ENCODE data around the gene TEAD3. TPM values are rescaled to one million over a fixed set of nuclear protein-coding genes. Genes with fewer than 3 reads are reported as not detected.

The TEAD3 gene
- total and polyA plus RNA-seq, 7 donors: 14.4 to 95.8 (median 50.4) TPM

DNA sequence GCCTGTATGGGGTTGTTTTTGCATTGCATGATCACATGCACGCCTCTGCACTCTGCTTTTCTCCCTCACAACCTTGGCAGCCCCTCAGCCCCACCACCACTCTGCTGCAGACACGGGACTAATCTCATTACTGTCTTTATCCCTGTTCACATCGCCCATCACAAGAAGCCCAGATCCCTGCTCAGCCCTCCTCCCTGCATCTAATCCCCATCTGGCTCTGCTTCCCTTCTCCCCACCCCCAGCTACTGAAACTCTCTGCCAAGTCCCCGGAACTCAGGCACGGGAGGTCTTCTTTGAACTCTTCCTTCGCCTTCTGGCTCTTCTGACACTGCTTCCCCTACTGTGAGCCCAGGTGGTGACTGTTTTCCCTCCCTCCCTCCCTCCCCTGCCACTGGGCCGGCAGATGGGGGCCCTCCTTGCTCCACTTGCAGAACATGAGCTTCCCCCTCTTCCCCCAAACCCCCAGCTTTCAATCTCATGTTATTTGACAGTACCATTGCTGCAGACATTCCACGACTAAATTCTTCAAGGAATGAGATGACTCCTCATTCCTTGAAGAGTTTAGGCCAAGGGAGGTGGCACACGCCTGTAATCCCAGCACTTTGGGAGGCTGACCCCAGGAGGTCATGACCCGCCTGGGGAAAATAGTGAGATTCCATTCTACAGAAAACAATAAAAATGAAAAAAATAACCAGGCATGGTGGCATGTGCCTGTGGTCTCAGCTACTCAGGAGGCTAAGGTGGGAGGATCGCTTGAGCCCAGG, 37.7 kb upstream of the TEAD3 start:
- H3K27me3 ChIP-seq: no peaks in the 10 kb centered on the region
- no peak overlapping the region for H3K27ac ChIP-seq
- WGBS, 2 donors: 42 to 71% methylated on average over 11 of the region's 11 CpGs
- no peak for TF ChIP-seq POLR2AphosphoS5 (IDR thresholded peaks at IDR 0.05)
- H3K9me3 ChIP-seq: no peaks in the 10 kb centered on the region
- intact Hi-C loops (cut with DNase I): no loop called here
- H3K4me3 ChIP-seq: no peak overlapping the region
- H3K36me3 ChIP-seq: no peaks in the 10 kb centered on the region
- peaks cover 0 to 8% (median 4%) of the 10 kb centered on the region in 4 donors for H3K4me1 ChIP-seq
- DNase-seq: no peak

DNA sequence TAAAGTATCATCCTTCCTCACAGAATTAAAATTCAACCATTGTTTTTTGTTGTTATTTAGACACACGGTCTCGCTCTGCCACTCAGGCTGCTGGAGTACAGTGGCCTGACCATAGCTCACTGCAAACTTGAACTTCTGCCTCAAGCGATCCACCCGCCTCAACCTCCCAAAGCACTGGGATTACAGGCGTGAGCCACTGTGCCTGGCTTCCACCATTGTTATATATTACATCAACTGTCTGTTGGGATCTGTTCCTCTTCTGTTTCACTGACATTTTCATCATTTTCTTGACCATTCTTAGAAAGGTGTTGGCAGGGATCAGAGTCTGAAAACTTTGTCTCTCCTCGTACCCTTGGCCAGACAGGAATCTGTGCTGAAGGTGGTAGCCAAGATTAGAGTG, 37.1 kb upstream of the TEAD3 start:
- WGBS, 2 donors: 71 to 81% methylated on average over 6 of the region's 6 CpGs
- TF ChIP-seq EP300 (IDR thresholded peaks at IDR 0.05) (no peak), POLR2A (IDR thresholded peaks at IDR 0.05) (no peak), POLR2AphosphoS5 (IDR thresholded peaks at IDR 0.05) (no peak)
- TF ChIP-seq, protein P1, sequence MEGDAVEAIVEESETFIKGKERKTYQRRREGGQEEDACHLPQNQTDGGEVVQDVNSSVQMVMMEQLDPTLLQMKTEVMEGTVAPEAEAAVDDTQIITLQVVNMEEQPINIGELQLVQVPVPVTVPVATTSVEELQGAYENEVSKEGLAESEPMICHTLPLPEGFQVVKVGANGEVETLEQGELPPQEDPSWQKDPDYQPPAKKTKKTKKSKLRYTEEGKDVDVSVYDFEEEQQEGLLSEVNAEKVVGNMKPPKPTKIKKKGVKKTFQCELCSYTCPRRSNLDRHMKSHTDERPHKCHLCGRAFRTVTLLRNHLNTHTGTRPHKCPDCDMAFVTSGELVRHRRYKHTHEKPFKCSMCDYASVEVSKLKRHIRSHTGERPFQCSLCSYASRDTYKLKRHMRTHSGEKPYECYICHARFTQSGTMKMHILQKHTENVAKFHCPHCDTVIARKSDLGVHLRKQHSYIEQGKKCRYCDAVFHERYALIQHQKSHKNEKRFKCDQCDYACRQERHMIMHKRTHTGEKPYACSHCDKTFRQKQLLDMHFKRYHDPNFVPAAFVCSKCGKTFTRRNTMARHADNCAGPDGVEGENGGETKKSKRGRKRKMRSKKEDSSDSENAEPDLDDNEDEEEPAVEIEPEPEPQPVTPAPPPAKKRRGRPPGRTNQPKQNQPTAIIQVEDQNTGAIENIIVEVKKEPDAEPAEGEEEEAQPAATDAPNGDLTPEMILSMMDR (IDR thresholded peaks at IDR 0.05): no peak
- Histone ChIP-seq H3K27ac (no peak overlapping the region), H3K9me3 (no peaks in the 10 kb centered on the region), H3K4me1 (peaks cover 0 to 8% (median 4%) of the 10 kb centered on the region in 4 donors), H3K36me3 (no peaks in the 10 kb centered on the region), H3K4me3 (no peak overlapping the region), H3K27me3 (no peaks in the 10 kb centered on the region)
- DNase-seq: no peak
- intact Hi-C loops (cut with DNase I): no loop called here

DNA sequence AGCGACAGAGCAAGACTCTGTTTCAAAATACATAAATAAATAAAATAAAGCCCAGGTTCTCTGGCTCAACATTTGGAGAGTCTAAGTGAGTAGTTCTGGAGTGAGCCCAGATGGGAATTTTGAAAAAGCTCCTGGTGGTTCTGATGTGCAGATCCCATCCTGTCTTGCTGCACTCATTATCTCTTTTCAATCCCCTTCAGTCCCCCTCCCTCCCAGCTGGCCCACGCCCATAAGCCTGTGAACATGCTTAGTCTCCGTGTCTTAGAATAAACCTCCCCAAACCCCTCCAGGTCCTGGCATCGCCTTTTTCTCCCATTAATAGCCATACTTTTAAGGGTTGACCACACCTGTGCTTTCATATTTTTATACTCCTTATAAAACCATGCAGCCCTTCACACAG, 35.2 kb upstream of the TEAD3 start:
- H3K4me3 ChIP-seq: no peak overlapping the region
- H3K9me3 ChIP-seq: no peaks in the 10 kb centered on the region
- no peaks in the 10 kb centered on the region for H3K36me3 ChIP-seq
- no peak overlapping the region for H3K27ac ChIP-seq
- TF ChIP-seq, protein P1 (IDR thresholded peaks at IDR 0.05): no peak
- TF ChIP-seq EP300 (IDR thresholded peaks at IDR 0.05): no peak
- TF ChIP-seq POLR2A (IDR thresholded peaks at IDR 0.05): no peak
- TF ChIP-seq POLR2AphosphoS5 (IDR thresholded peaks at IDR 0.05): no peak
- intact Hi-C loops (cut with DNase I): no loop called here
- WGBS, 2 donors: 64 to 88% methylated on average over 4 of the region's 4 CpGs
- no peak for DNase-seq
- no peaks in the 10 kb centered on the region for H3K27me3 ChIP-seq
- H3K4me1 ChIP-seq: peaks cover 0 to 8% (median 4%) of the 10 kb centered on the region in 4 donors

DNA sequence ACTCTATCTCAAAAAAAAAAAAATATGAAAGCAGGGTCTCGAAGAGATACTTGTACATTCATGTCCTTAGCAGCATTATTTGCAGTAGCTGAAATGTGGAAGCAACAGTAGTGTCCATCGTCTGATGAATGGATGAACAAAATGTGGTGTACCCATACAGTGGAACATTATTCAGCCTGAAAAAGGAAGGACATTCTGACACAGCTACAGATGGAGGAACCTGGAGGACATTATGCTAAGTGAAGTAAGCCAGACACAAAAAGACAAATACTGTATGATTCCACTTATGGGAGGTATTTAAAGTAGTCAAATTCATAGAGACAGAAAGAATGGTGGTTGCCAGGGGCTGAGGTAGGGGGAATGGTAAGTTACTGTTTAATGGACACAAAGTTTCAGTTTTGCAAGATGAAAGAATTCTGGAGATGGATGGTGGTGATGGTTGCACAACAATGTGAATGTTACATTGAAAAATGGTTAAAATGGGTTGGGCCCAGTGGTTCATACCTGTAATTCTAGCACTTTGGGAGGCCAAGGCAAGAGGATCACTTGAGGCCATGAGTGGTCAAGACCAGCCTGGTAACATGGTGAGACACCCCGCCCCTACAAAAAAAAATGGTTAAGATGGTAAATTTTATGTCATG, 27.6 kb upstream of the TEAD3 start:
- Histone ChIP-seq H3K4me1 (peaks cover 0 to 9% (median 2%) of the 10 kb centered on the region in 4 donors), H3K4me3 (no peak overlapping the region), H3K27me3 (no peaks in the 10 kb centered on the region), H3K27ac (no peak overlapping the region), H3K9me3 (no peaks in the 10 kb centered on the region), H3K36me3 (no peaks in the 10 kb centered on the region)
- 92 to 94% methylated on average over 3 of the region's 3 CpGs for WGBS, 2 donors
- intact Hi-C loops (cut with DNase I): loop anchor here (5.0 to 10.0 kb wide), 2 partner anchors 100 to 163 kb away; partner anchors contain the start of gene FKBP5
- no peak for DNase-seq
- TF ChIP-seq POLR2A (IDR thresholded peaks at IDR 0.05): no peak
- TF ChIP-seq EP300 (IDR thresholded peaks at IDR 0.05): no peak
- TF ChIP-seq, protein P1 (IDR thresholded peaks at IDR 0.05): no peak
- no peak for TF ChIP-seq POLR2AphosphoS5 (IDR thresholded peaks at IDR 0.05)

Measured in sigmoid colon (tissue), 7 donors.